Hippocampal formation (tissue), 2 donors: ENCODE data around the gene CCDC92.

Experiments used
- DNase-seq, 2 donors: peaks; one replicate each; lab custom pipeline; 2025; lab: John Stamatoyannopoulos, UW

Gene CCDC92

DNA sequence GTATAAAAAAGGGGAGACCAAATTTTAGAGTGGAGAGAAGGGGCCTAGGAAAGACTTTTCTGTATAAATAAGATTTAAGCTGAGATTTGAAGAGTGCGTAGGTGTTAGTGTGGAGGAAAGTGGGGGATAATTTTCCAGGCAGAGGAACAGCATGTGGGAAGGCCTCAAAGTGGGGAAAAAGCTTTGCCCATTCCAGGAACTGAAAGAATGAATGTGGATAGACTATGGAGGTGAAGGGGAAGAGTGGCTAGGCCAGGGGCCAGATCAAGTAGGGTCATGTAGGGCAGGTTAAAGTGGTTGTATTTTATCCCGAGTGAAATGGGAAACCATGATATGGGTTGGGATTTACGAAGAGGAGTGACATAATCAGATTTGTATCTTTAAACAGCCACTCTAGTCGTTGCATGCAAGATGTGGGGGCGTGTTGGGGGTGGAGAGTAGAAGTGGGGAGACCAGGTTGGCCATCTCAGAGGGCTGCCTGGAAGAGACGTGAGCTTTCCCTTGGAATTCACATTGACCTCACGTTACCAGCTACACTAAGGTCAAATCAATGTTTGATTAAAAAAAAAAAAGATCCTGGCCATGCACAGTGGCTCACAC lies 3.7 kb upstream of the CCDC92 start:
- no peak for DNase-seq

GRCh38 chr12:123973552-123974341 lies 1.1 kb upstream of the CCDC92 start:
- DNase-seq: peak in 1 of 2 donors; percentile 49

DNA sequence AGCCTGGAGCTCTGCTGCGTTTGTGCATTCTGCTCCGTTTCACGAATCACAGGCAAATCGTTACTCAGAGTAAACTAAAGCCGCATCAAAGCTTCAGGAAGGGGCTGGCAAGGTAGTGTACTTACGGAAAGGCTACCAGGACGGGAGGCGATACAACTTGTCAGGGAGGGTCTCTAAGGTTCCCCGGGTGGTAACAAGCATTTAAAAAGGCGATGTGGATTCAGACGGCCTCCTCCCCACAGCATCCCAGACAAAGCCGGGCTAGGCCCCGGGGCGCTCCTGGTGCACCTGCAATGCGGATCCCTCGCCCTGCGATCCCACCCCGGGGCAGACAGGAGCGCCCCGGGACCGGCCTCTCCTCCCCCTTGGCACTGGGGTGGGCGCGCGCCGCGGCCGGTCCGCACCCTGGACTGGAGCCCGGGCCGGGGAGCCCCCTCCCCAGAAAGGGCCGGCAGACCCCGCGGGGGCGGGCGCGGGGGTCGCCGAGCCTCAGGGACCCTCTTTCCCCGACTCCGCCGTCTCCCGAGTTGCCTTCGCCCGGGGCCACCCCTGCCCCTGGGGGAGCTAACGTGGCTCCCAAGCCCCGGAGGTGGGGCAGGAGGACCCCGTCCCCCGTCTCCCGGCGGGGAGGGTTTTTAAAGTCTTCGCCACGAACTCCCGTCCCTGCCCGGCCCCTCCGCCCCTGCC lies 718 bp downstream of the CCDC92 start:
- peak in 1 of 2 donors; percentile 32 for DNase-seq

- peak in 1 of 2 donors; percentile 34 for DNase-seq
These were observed 1.2 kb downstream of the CCDC92 start for GRCh38 chr12:123971449-123971769.

GRCh38 chr12:123967121-123967586 lies 5.5 kb downstream of the CCDC92 start:
- no peak for DNase-seq

- DNase-seq: no peak
These were observed 6.0 kb downstream of the CCDC92 start for GRCh38 chr12:123966596-123966995.

GRCh38 chr12:123965382-123965781 lies 7.2 kb downstream of the CCDC92 start:
- no peak for DNase-seq

DNA sequence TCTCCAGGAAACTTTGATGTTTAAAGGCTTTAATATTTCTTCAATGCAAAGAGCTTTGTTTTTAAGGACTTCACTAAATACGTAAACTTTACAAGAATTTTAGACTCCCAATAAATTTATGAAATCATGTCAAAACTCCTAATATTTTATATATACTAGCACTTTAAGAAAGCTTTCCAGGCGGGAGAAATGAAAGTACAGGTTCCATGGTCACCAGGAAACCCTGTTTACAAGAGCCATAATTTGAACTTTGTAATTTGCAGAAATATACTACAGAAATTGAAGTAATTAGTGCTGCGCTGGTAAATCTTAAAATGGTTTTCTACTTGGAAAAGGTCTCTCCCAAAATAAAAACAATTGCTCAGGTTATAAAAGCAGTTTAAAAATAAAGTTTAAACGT lies 8.8 kb downstream of the CCDC92 start:
- DNase-seq: no peak

GRCh38 chr12:123962513-123962912 lies 10.1 kb downstream of the CCDC92 start:
- no peak for DNase-seq

GRCh38 chr12:123961585-123962345 lies 10.9 kb downstream of the CCDC92 start:
- DNase-seq: no peak

- no peak for DNase-seq
These were observed 11.8 kb downstream of the CCDC92 start for GRCh38 chr12:123960856-123961255.

DNA sequence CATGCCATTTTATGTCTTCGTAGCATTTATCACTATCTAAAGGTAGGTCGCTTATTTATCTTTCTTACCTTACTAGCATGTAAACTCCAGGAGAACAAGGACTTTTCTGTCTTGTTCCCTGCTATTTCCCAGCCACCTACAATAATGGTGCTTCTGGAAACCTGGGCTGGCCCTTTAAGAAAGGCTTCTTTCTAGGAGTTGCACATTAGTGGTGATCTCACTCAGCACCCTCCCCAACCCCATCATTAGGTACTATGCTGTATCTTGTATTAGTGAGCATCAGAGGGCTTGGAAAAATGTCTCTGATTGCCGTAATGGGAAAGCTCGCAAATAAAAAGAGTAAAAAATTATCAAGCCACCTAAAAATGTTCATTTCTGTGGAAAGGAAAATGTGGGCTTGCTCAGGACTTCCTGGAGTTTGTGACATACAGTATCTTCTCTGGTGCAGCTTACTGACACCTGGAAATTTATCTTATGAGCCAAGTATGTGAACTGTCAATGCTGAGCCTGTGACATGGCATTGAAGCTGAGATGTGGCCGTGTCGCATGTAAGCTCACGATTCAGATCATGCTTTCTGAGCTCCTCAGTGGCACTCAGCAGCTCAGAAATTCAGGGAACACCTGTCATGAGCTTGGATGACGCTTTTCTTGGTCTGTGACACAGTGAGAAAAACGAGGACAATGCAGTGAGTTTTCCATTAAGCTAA lies 12.4 kb downstream of the CCDC92 start:
- no peak for DNase-seq

GRCh38 chr12:123958876-123959275 lies 13.8 kb downstream of the CCDC92 start:
- DNase-seq: no peak

DNA sequence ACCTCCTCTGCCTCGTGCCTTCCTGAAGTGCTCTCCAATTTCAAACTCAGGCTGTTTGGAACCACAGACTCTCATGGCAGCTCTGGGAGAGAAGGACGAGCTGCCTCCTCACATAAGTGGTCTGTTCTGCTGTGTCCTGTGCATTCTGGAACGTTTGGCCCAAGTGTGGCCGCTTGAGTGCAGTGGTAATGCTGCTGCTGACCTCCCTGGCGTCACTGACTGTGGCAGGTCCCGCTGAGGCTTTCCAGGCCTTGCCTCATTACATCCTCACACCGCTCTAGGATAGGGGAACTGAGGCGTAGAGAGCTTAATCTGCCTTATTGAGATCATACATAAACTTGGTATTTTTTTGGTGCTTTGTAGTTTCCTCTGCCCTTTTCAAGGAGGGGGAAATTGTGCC lies 14.2 kb downstream of the CCDC92 start:
- no peak for DNase-seq

GRCh38 chr12:123957196-123957595 lies 15.4 kb downstream of the CCDC92 start:
- DNase-seq: no peak

DNA sequence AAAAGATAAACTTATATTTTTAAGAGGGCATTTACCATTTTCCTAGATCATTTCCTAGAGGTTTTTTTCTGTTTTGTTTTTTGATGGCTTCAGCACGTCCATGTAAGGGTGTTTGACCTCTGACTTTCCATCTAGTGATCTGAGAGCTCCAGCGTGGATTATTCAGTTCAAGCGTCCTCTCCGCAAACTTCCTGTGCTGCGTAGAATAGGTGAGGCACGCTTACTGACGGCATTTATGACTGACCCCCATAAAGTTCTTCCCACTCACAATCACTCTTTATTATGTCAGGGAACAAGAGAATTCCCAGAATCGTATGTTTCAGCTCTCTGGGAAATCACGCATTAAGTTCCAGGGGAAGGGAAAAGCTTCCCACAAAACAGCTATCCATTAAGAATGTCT lies 16.4 kb downstream of the CCDC92 start:
- no peak for DNase-seq

DNA sequence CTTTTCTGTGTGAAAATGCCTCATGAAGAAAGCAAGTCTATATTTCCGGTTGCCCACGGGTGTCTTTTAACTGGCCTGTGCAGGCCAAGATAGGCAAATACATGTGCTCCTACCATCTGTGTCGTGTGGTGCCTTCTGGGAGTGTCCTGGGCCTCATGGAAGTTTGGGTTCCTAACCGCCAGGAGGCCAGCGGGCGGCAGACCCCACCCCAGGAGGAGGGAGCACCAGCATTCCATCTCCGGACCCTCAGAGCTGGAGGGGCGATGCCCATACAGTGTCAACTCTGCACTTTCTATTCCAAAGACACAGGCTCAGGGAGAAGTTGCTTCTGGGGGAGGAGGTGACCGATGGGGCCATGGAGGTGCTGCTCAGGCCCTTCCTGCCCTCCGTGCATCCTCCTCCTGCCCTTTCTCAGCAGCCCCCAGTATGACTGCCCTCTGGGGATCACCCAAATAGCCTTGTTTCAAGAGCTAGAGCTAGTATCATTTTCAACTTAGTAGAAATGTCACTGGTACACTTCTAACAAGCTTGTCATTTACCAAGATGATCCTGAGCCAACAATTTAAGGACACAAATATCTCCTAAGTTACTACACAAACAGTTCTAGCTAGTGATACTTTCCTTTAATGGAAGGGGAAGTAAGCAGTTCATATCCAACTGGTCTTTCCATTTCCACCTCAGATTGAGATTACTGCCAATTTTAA lies 17.8 kb downstream of the CCDC92 start:
- no peak for DNase-seq

DNA sequence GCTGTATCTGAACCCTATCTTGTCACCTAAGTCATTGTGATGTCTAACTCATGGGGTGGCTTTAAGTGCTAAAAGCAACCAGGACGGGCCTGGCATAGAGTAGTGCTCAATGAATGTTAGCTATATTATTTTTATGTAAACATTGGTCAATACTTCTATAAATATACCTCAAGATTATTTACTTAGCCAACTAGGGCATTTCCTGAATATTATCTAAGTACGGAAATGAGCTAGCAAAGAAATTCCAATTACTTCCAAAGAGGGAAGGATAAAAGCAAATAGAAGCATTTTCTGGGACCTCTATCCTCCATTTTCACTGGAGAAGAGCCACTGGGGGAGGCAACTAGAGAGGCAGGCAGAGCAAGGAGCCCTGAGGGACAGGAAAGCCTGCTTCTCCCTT lies 20.6 kb downstream of the CCDC92 start:
- DNase-seq: no peak

DNA sequence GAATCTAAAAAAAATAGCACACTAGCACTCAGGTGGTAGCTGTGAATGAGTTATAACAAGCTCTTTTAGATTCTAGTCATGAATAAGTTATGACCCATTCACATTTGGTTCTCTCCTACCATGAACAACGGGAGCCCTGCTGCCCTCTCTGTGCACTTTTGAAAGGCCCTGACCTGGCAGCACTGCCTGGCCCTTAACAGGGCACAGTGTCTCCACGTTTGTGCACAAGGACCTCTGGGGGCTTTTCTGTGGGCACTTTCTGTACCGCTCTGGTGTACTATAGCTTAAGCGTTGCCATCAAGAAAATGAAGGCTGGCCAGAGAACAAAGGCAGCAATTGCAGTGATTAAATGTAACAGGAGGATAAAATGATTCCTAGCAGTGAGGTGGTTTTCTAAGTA lies 21.2 kb downstream of the CCDC92 start:
- DNase-seq: no peak

DNA sequence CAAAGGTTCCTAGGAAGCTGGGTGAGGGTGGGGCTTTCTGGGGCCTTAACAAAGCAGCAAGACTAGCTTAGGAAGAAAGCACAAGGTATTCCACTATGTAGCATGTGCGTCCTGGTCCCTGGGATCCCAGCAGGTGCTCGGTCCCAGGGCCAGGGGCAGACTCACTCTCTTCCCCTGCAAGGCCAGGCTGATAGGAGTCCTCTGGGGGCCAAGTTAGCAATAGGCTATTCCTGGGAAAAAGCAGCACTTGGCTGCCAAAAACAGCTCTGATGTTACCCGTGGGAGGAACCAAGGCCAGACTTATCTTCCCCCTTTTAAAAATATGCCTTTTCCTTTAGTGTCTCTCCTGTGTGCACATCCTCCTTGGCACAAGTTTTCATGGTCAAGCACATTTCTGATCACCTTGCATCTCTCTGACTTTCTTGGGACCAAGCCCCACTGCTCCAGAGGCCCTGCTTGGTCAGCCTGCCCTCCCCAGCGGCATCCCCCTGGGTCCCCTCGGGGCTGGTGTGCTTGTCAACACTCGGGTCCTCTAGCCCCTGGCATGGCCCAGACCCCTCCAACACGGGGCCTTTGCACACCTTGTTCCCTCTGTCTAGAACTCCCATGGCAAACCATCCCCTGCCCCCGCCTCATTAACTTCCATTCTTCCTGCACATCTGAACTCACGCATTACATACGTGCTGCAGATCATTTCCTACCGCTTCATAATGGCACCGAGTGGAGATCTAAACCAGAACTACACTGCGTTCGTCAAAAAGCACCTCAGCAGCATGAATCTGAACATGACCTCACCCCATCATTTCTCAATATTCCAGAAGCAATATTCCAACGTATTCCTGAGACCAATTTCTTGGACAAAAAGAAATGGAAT lies 21.9 kb downstream of the CCDC92 start:
- DNase-seq: no peak
